ENCODE results near the gene CPA1. TPM values are rescaled to one million over a fixed set of nuclear protein-coding genes. Genes with fewer than 3 reads are reported as not detected.

The CPA1 gene
- total RNA-seq, 1 experiment from 2014 or later = not detected

GRCh38 chr7:130345136-130345535, 35.2 kb upstream of the CPA1 start:
- POLR2A ChIA-PET (ENCODE audit: unreplicated experiment) = no interaction called here
- no peak overlapping the region for H3K27ac ChIP-seq

DNA sequence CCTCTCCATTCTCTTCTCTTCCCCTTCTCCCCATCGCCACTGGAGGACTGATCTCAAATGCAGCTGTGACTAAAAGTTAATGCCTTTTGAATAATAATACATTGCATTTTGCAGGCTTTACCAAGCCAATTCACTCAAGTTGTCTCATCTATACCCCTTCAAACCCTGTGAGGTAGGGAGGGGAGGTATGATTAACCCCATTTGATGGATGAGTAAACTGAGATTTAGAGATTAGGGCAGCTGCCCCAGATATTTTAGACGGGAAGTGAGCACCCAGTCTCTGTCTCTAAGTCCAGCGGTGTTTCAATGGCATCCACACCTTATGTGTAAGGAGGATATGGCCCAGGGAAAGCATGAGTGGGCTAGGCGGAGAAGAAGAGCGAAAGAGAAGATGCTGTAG, 34.6 kb upstream of the CPA1 start:
- Histone ChIP-seq H3K9me3 (ENCODE audit: insufficient read depth, low read depth) (no peaks in the 10 kb centered on the region), H3K4me2 (no peak overlapping the region), H3K36me3 (ENCODE audit: low read depth) (no peaks in the 10 kb centered on the region), H3K27ac (no peak overlapping the region), H3K4me3 (no peak overlapping the region), H3F3A (ENCODE audit: insufficient read depth, low read depth) (peaks cover 7% of the 10 kb centered on the region; the same call in 1 of the 2 replicates), H4K20me1 (ENCODE audit: insufficient read depth) (no peaks in the 10 kb centered on the region), H3K4me1 (replicated peaks; ENCODE audit: insufficient read depth) (peaks cover 11% of the 10 kb centered on the region), H3K79me2 (ENCODE audit: low read depth) (no peaks in the 10 kb centered on the region), H3K9me2 (ENCODE audit: insufficient read depth) (no peaks in the 10 kb centered on the region), H3K27me3 (ENCODE audit: insufficient read depth, low read depth) (no peaks in the 10 kb centered on the region), H2AFZ (no peak overlapping the region)
- TF ChIP-seq, protein P1, sequence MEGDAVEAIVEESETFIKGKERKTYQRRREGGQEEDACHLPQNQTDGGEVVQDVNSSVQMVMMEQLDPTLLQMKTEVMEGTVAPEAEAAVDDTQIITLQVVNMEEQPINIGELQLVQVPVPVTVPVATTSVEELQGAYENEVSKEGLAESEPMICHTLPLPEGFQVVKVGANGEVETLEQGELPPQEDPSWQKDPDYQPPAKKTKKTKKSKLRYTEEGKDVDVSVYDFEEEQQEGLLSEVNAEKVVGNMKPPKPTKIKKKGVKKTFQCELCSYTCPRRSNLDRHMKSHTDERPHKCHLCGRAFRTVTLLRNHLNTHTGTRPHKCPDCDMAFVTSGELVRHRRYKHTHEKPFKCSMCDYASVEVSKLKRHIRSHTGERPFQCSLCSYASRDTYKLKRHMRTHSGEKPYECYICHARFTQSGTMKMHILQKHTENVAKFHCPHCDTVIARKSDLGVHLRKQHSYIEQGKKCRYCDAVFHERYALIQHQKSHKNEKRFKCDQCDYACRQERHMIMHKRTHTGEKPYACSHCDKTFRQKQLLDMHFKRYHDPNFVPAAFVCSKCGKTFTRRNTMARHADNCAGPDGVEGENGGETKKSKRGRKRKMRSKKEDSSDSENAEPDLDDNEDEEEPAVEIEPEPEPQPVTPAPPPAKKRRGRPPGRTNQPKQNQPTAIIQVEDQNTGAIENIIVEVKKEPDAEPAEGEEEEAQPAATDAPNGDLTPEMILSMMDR (conservative IDR thresholded peaks at IDR 0.05) = no peak
- TF ChIP-seq EZH2 (IDR thresholded peaks at IDR 0.05; ENCODE audit: low read depth) = no peak
- no peak for DNase-seq
- POLR2A ChIA-PET (ENCODE audit: unreplicated experiment) = no interaction called here
- CTCF ChIA-PET = no interaction called here
- no TSS peak for BruUV-seq (replicated peaks)
- intact Hi-C loops (cut with micrococcal nuclease; ENCODE audit: unreplicated experiment) = no loop called here

More at GRCh38 chr7:130345136-130345535, 35.2 kb upstream of the CPA1 start:
- H4K20me1 ChIP-seq (ENCODE audit: insufficient read depth) = no peaks in the 10 kb centered on the region
- TF ChIP-seq, protein P1 (conservative IDR thresholded peaks at IDR 0.05) = no peak
- no peak for TF ChIP-seq EZH2 (IDR thresholded peaks at IDR 0.05; ENCODE audit: low read depth)
- H3K4me1 ChIP-seq (replicated peaks; ENCODE audit: insufficient read depth) = peaks cover 5% of the 10 kb centered on the region
- no peaks in the 10 kb centered on the region for H3K36me3 ChIP-seq (ENCODE audit: low read depth)
- BruUV-seq (replicated peaks) = no TSS peak
- peaks cover under 1% of the 10 kb centered on the region; the same call in 1 of the 2 replicates for H3F3A ChIP-seq (ENCODE audit: insufficient read depth, low read depth)
- H3K4me2 ChIP-seq = no peak overlapping the region
- no peaks in the 10 kb centered on the region for H3K27me3 ChIP-seq (ENCODE audit: insufficient read depth, low read depth)
- CTCF ChIA-PET = no interaction called here
- no peak overlapping the region for H2AFZ ChIP-seq
- DNase-seq = no peak
- H3K9me3 ChIP-seq (ENCODE audit: insufficient read depth, low read depth) = no peaks in the 10 kb centered on the region
- no peaks in the 10 kb centered on the region for H3K79me2 ChIP-seq (ENCODE audit: low read depth)
- H3K4me3 ChIP-seq = no peak overlapping the region
- no peaks in the 10 kb centered on the region for H3K9me2 ChIP-seq (ENCODE audit: insufficient read depth)
- intact Hi-C loops (cut with micrococcal nuclease; ENCODE audit: unreplicated experiment) = no loop called here

DNA sequence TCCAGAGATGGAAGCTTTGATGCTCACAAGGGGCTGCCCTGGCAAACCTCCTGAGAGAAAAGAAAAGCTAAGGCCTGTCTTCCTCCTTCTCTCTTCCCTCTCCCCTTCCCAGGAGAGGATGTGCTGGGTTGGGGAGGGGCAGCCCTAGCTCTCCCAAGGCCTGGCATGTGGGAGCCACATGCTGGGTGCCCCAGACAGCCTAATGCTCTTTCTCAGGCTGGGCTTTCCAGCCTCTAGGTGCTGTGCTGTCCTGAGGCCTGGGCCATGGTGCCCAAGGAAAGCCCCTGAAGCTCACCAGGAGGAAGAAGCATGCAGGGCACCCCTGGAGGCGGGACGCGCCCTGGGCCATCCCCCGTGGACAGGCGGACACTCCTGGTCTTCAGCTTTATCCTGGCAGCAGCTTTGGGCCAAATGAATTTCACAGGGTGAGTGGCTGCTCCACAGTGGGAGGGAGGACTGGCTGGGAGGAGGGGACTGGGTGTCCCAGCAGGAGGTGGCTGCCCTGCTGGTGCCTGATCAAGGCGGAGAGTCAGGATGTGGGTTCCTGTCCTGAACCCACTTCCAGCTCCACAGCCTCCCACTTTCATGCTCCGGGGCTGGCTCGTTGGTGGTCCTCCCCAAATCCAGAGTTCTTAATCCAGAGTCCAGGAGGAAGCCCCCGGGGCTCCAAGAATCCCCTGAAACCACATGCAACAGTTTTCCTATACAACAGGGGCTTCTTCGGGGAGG, 34.0 kb upstream of the CPA1 start:
- H3K79me2 ChIP-seq (ENCODE audit: low read depth) = no peaks in the 10 kb centered on the region
- H3K36me3 ChIP-seq (ENCODE audit: low read depth) = no peaks in the 10 kb centered on the region
- no peak for DNase-seq
- H3K4me2 ChIP-seq = no peak overlapping the region
- no peaks in the 10 kb centered on the region for H3K9me2 ChIP-seq (ENCODE audit: insufficient read depth)
- H3F3A ChIP-seq (ENCODE audit: insufficient read depth, low read depth) = peaks cover 9% of the 10 kb centered on the region; the same call in 1 of the 2 replicates
- no TSS peak for BruUV-seq (replicated peaks)
- POLR2A ChIA-PET (ENCODE audit: unreplicated experiment) = no interaction called here
- no peak overlapping the region for H3K27ac ChIP-seq
- H3K4me1 ChIP-seq (replicated peaks; ENCODE audit: insufficient read depth) = peaks cover 17% of the 10 kb centered on the region
- H3K27me3 ChIP-seq (ENCODE audit: insufficient read depth, low read depth) = no peaks in the 10 kb centered on the region
- intact Hi-C loops (cut with micrococcal nuclease; ENCODE audit: unreplicated experiment) = no loop called here
- H4K20me1 ChIP-seq (ENCODE audit: insufficient read depth) = no peaks in the 10 kb centered on the region
- no peak overlapping the region for H2AFZ ChIP-seq
- H3K4me3 ChIP-seq = no peak overlapping the region
- H3K9me3 ChIP-seq (ENCODE audit: insufficient read depth, low read depth) = no peaks in the 10 kb centered on the region
- no peak for TF ChIP-seq EZH2 (IDR thresholded peaks at IDR 0.05; ENCODE audit: low read depth)
- TF ChIP-seq, protein P1 (conservative IDR thresholded peaks at IDR 0.05) = no peak
- CTCF ChIA-PET = no interaction called here

All from PC-9 (cell line).